Mucosa of stomach (tissue), 1 donor: Measurements from ENCODE around the gene ZNF207.
"Not testable (repeated sequence)": the region's sequence is repeated elsewhere in the genome, so short reads cannot be mapped to it uniquely, and the experiment has no call there.

ENCODE experiments used
- H3K27me3 ChIP-seq: one replicate; pipeline ENCODE4 v1.7.0; 2013; ENCODE audit warnings: mild to moderate bottlenecking, low read length; ENCODE audit not compliant: control insufficient read depth, insufficient read depth
- H3K36me3 ChIP-seq: one replicate; pipeline ENCODE4 v1.7.0; 2013; ENCODE audit warnings: low read length; ENCODE audit not compliant: control insufficient read depth, insufficient read depth
- H3K4me1 ChIP-seq: one replicate; pipeline ENCODE4 v1.7.0; 2013; ENCODE audit warnings: mild to moderate bottlenecking, low read length; ENCODE audit not compliant: control insufficient read depth, insufficient read depth
- H3K4me3 ChIP-seq: one replicate; pipeline ENCODE4 v1.7.0; 2013; ENCODE audit warnings: low read length
- H3K9ac ChIP-seq: one replicate; pipeline ENCODE4 v1.7.0; 2013; ENCODE audit warnings: mild to moderate bottlenecking, low read length, moderate library complexity
- H3K9me3 ChIP-seq: one replicate; pipeline ENCODE4 v1.7.0; 2013; ENCODE audit warnings: mild to moderate bottlenecking, low read length, moderate library complexity; ENCODE audit not compliant: control insufficient read depth
- donor health status: Pancreatic carcinoma.

ZNF207 gene

DNA sequence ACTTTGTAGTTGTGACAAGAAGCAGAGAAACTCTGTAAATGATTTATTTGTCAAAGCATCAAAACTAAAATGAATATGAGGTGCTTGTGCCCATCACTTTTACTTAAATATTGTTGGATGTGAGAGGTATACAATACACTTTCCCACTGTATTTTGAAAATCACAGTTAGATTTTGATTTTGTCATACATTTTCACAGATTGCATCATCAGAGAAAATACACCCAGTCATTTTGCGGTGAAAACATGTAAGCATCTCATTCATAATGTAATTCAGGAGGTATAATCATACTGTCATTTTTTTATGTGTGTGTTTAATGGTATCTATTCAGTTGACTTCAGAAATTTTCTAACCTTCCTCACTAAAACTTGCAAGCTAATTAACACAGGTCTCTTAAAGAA, 11.3 kb downstream of the ZNF207 start:
- Histone ChIP-seq H3K4me3 (no peak overlapping the region), H3K9ac (no peak overlapping the region), H3K4me1 (no peaks in the 10 kb centered on the region), H3K36me3 (peaks cover 26% of the 10 kb centered on the region), H3K27me3 (no peaks in the 10 kb centered on the region), H3K9me3 (no peaks in the 10 kb centered on the region)

DNA sequence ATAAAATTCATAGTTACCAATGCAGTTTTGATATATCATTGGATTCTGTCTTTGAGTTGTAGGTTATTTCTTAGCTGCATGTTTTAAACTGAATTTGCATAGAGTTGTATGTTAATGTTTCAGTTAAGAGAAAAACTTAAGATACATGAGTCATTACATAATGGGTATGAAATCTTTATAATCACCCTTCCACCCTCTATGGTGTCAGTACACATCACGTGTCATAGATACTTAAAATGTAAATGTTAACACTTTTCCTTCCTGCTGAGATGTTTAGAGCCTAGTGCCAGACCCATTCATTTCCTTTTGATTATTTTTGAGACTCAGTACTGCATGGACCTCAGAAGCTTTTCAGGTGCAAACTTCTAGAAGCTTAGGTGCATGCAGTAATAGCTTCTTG, 20.5 kb downstream of the ZNF207 start:
- Histone ChIP-seq H3K36me3 (peaks cover 33% of the 10 kb centered on the region), H3K4me1 (no peaks in the 10 kb centered on the region), H3K9ac (no peak overlapping the region), H3K4me3 (no peak overlapping the region), H3K27me3 (no peaks in the 10 kb centered on the region), H3K9me3 (no peaks in the 10 kb centered on the region)

DNA sequence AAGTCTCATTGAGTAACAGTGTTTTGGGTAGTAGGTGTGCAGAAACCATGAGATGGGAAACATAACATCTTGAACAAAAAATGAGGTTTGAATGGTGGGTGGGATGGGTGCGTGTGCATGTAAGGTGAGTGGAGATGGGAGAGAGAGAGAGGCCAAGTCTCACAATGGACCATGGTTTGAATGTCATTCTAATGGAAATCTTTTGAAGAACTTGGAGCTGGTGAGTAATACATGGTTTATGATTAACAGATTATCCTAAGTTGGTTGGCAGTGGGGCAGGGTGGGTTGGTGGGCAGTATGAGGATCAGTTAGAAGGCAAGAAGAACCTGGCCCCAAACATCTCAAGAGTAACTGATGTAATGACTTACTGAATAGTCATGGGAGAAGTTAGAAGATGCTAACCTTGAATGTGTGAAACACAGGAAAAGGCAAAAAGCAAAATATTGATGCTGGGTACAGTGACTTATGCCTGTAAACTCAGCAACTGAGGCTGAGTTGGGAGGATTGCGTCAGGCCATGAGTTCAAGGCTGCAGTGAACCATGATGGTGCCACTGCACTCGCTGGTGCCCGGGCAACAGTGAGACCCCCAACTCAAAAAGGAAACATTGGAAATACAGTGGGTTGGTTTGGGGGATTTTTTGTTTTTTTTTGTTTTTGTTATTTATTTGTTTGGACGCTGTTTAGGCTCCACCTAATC, 32.7 kb downstream of the ZNF207 start:
- no peaks in the 10 kb centered on the region for H3K4me1 ChIP-seq
- no peak overlapping the region for H3K4me3 ChIP-seq
- no peaks in the 10 kb centered on the region for H3K27me3 ChIP-seq
- H3K36me3 ChIP-seq = no peaks in the 10 kb centered on the region
- no peaks in the 10 kb centered on the region for H3K9me3 ChIP-seq
- no peak overlapping the region for H3K9ac ChIP-seq

DNA sequence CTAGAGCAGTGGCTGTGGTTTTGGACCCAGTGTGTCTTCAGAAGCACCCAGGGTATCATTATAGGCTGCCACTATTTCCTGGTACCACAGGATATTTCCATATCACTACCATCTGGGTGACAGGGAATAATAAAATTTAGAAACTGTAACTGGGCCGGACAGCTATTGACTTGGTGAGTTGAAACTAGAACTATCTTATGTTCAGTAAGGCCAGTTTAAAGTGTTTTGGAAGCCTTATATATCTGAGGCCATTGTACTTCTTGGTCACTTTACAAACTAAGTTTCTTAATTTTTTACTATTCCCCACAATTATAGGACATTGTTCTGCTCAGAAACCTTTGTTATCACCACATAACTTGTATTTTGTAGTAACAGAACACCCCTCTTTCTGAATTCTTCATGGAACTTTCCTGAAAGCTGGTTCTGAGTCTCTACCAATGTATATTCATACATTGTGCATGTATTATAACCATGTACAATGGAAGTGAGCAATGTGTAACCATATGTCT, 34.0 kb downstream of the ZNF207 start:
- H3K27me3 ChIP-seq = no peaks in the 10 kb centered on the region
- no peaks in the 10 kb centered on the region for H3K36me3 ChIP-seq
- H3K9me3 ChIP-seq = no peaks in the 10 kb centered on the region
- no peak overlapping the region for H3K4me3 ChIP-seq
- no peaks in the 10 kb centered on the region for H3K4me1 ChIP-seq
- no peak overlapping the region for H3K9ac ChIP-seq

DNA sequence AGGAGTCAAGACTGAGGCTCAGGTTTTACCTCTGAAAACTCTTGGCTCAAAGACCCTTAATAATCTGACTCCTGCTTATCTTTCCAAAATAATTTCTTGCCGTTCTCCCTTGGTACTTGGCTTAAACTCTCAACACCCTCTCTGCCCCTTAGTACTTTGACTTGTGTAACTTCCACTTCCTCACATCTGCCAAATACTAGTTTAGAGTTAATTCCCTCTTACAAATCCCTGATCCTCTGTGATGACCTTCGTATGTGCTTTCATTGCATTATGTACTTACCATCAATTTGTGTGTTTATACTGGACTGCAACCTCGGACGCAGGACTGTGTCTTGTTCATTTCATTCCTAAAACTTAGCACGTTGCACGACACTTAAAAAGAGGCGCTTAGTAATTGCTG, 35.2 kb downstream of the ZNF207 start:
- Histone ChIP-seq H3K27me3 (no peaks in the 10 kb centered on the region), H3K36me3 (no peaks in the 10 kb centered on the region), H3K9ac (no peak overlapping the region), H3K4me1 (no peaks in the 10 kb centered on the region), H3K4me3 (no peak overlapping the region), H3K9me3 (no peaks in the 10 kb centered on the region)

DNA sequence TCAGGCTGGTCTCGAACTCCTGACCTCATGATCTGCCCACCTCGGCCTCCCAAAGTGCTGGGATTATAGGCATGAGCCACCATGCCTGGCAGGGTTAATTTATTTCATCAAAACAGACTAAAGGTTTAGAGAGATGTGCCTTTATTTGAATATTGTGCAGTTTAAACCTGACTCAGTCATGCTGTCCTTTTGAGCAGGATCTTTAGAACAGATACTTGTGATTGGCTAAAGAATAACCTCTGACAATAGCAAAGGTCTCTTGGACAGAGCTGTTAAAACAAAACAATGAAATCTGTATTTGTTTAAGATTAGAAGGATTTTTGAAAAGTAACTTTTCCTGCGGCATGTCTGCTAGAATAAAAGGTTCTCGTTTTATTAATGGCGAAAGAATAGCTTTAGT, 36.0 kb downstream of the ZNF207 start:
- Histone ChIP-seq H3K4me3 (no peak overlapping the region), H3K4me1 (no peaks in the 10 kb centered on the region), H3K36me3 (no peaks in the 10 kb centered on the region), H3K27me3 (no peaks in the 10 kb centered on the region), H3K9ac (no peak overlapping the region), H3K9me3 (no peaks in the 10 kb centered on the region)

DNA sequence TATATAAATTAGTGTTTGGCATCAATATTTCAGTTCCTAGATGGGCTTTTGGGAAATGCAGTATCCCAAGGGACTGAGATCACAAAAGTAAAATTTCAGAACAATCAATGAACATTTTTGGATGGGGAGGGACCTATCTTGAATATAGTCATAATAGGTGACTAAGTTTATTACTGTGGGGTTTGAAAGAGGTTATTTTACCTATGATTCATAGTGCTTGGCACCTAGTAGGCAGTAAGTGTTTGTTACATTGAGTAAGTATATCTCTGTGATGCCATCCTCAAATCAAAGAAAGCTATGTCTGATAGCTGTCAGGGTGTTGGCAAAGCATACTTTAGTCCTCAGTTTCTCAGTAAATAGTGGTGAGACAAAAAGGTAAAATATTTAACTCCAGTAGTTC, 36.9 kb downstream of the ZNF207 start:
- no peak overlapping the region for H3K4me3 ChIP-seq
- H3K27me3 ChIP-seq = no peaks in the 10 kb centered on the region
- no peaks in the 10 kb centered on the region for H3K4me1 ChIP-seq
- no peaks in the 10 kb centered on the region for H3K36me3 ChIP-seq
- H3K9ac ChIP-seq = no peak overlapping the region
- H3K9me3 ChIP-seq = no peaks in the 10 kb centered on the region

DNA sequence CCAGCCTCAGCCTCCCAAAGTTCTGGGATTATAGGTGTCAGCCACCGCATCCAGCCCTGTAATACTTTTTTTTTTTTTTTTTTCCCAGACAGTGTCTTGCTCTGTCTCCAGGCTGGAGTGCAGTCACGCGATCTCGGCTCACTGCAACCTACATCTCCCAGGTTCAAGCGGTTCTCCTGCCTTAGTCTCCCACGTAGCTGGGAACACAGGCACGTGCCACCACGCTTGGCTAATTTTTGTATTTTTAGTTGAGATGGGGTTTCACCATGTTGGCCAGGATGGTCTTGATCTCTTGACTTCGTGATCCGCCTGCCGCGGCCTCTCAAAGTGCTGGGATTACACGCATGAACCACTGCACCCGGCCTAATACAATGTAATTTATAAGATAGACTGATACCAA, 38.2 kb downstream of the ZNF207 start:
- H3K9ac ChIP-seq, H3K27me3 ChIP-seq, H3K36me3 ChIP-seq, H3K4me1 ChIP-seq, H3K4me3 ChIP-seq, H3K9me3 ChIP-seq: not testable (repeated sequence)

DNA sequence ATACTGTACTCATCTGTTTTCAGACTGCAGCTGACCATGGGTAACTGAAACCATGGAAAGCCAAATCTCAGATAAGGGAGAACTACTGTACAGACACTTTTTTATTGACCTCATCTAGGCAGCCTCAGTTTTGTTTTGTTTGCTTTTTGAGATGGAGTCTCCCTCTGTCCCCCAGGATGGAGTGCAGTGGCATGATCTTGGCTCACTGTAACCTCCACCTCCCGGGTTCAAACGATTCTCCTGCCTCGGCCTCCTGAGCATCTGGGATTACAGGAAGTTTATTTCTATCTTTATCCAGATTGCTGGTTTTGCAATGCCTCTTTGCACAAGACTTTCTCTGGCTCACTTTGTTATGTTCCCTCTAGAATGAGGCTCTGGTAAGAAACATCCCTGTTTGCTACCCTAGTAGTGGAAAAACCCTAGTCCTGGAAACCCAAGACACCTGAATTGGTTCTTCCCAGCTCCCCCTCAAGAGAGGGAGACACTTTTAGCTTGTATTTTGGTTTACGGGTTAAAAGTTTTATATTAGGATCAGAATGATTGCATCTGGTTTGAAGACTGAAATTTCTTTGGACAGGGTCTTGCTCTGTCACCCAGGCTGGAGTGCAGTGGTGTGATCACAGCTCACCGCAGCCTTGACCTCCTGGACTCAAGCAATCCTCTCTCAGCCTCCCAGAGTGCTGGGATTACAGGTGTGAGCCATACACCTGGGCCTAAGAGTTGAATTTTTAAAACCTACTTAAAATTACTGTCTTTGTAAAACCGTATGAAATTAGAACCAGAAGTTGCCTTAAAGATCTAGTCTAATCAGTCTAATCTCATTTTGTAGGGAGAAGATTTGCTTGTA, 38.9 kb downstream of the ZNF207 start:
- no peak overlapping the region for H3K4me3 ChIP-seq
- H3K9ac ChIP-seq = no peak overlapping the region
- H3K4me1 ChIP-seq = no peaks in the 10 kb centered on the region

DNA sequence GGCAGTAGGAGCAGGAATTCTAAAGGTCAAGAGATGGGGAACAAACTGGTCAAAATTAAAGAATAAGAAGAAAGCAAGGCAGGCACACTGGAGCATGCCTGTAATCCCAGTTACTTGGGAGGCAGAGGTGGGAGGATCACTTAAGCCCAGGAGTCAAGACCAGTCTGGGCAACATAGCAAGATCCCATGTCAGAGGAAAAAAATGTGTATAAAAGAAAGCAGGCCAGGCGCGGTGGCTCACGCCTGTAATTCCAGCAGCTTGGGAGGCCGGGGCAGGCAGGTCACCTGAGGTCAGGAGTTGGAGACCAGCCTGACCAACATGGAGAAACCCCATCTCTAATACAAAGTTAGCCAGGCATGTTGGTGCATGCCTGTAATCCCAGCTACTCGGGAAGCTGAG, 43.9 kb downstream of the ZNF207 start:
- no peaks in the 10 kb centered on the region for H3K9me3 ChIP-seq
- no peaks in the 10 kb centered on the region for H3K36me3 ChIP-seq
- H3K4me1 ChIP-seq = no peaks in the 10 kb centered on the region
- no peaks in the 10 kb centered on the region for H3K27me3 ChIP-seq
- no peak overlapping the region for H3K9ac ChIP-seq
- no peak overlapping the region for H3K4me3 ChIP-seq

More for the DNA sequence above, 38.9 kb downstream of the ZNF207 start:
- Histone ChIP-seq H3K36me3 (no peaks in the 10 kb centered on the region), H3K9me3 (no peaks in the 10 kb centered on the region), H3K27me3 (no peaks in the 10 kb centered on the region)

DNA sequence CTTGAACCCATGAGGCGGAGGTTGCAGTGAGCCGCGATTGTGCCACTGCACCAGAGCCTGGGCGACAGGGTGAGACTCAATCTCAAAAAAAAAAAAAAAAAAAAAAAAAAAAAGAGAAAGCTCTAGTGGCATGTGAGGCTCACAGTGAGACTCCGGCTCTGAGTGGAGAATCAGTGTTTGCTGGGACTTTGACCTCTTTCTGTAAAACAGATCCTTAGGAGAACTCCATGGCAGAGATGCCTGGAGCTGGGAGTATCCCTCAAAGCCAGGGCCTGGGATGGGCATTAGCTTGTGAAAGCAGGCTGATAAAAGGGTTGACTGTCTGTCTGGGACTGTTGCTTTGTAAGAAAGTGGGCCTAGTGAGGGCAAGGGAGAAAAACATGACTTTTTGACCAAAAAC, 46.4 kb downstream of the ZNF207 start:
- Histone ChIP-seq H3K9ac (no peak overlapping the region), H3K27me3 (no peaks in the 10 kb centered on the region), H3K4me1 (no peaks in the 10 kb centered on the region), H3K36me3 (no peaks in the 10 kb centered on the region), H3K9me3 (no peaks in the 10 kb centered on the region), H3K4me3 (no peak overlapping the region)

DNA sequence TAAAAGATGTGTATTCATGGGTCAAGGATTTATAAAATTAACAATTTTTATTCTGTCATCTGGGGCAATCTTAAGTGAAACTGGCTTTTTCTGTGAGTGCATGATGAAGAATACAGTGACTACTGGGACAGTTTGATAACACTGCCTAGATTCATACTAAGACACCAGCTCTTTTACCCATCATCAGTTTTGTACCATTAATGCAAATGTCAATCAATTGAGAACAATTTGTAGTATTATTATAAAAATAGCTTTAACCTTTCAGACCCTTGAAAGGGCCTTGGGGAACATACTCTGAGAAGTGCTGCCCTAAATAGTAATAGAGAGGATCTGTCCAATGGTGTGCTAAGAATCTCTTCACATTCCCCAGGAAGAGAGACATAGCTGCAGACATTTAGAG, 49.0 kb downstream of the ZNF207 start:
- no peaks in the 10 kb centered on the region for H3K4me1 ChIP-seq
- H3K27me3 ChIP-seq = no peaks in the 10 kb centered on the region
- H3K9ac ChIP-seq = no peak overlapping the region
- H3K4me3 ChIP-seq = no peak overlapping the region
- no peaks in the 10 kb centered on the region for H3K9me3 ChIP-seq
- H3K36me3 ChIP-seq = no peaks in the 10 kb centered on the region
